Activated T-cell treated with anti-CD3 and anti-CD28 coated beads for 24 hours (primary cell): ENCODE measurements around the gene NLGN1.

ENCODE experiments used
- DNase-seq: peaks from one replicate; pipeline ENCODE4 v3.0.0-alpha.2; 2020; ENCODE audit warnings: low read depth

NLGN1 gene

GRCh38 chr3:173761161-173761560 lies 363.6 kb downstream of the NLGN1 start:
- no peak for DNase-seq

- no peak for DNase-seq
These were observed 365.0 kb downstream of the NLGN1 start for GRCh38 chr3:173762501-173762900.

- DNase-seq: no peak
These were observed 372.5 kb downstream of the NLGN1 start for GRCh38 chr3:173770011-173770410.

- no peak for DNase-seq
These were observed 373.4 kb downstream of the NLGN1 start for GRCh38 chr3:173770796-173771573.

- no peak for DNase-seq
These were observed 376.3 kb downstream of the NLGN1 start for GRCh38 chr3:173773800-173774199.

- no peak for DNase-seq
These were observed 376.8 kb downstream of the NLGN1 start for GRCh38 chr3:173774294-173774693.

- DNase-seq: no peak
These were observed 380.7 kb downstream of the NLGN1 start for GRCh38 chr3:173778251-173778650.

GRCh38 chr3:173780067-173780466 lies 382.5 kb downstream of the NLGN1 start:
- DNase-seq: no peak

- DNase-seq: no peak
These were observed 387.5 kb downstream of the NLGN1 start for GRCh38 chr3:173785004-173785403.

GRCh38 chr3:173789530-173790162 lies 392.1 kb downstream of the NLGN1 start:
- no peak for DNase-seq

- no peak for DNase-seq
These were observed 396.4 kb downstream of the NLGN1 start for GRCh38 chr3:173793963-173794362.

- no peak for DNase-seq
These were observed 398.9 kb downstream of the NLGN1 start for GRCh38 chr3:173796405-173796804.

GRCh38 chr3:173796890-173797289 lies 399.3 kb downstream of the NLGN1 start:
- no peak for DNase-seq

GRCh38 chr3:173799060-173799816 lies 401.7 kb downstream of the NLGN1 start:
- no peak for DNase-seq

- no peak for DNase-seq
These were observed 402.6 kb downstream of the NLGN1 start for GRCh38 chr3:173800154-173800553.

GRCh38 chr3:173814809-173815208 lies 417.3 kb downstream of the NLGN1 start:
- DNase-seq: no peak

- DNase-seq: no peak
These were observed 421.8 kb downstream of the NLGN1 start for GRCh38 chr3:173819368-173819767.

GRCh38 chr3:173823911-173824460 lies 426.4 kb downstream of the NLGN1 start:
- DNase-seq: no peak

GRCh38 chr3:173825730-173826129 lies 428.2 kb downstream of the NLGN1 start:
- DNase-seq: no peak

GRCh38 chr3:173826416-173826815 lies 428.9 kb downstream of the NLGN1 start:
- no peak for DNase-seq

- DNase-seq: no peak
These were observed 429.5 kb downstream of the NLGN1 start for GRCh38 chr3:173826901-173827609.

GRCh38 chr3:173838644-173839043 lies 441.1 kb downstream of the NLGN1 start:
- DNase-seq: no peak
